H1 (cell line): ENCODE measurements around the gene NUP58. TPM values are rescaled to one million over a fixed set of nuclear protein-coding genes. Genes with fewer than 3 reads are reported as not detected.

ENCODE experiments used
- ASH2L ChIP-seq: fragments of 200-600, 300-600 bp; sonication (generic); IDR thresholded peaks from one replicate; pipeline ENCODE4 v1.7.1; 2017; ENCODE audit warnings: low read length
- CEBPB ChIP-seq: IDR thresholded peaks from 2 replicates; pipeline ENCODE4 v1.6.1; 2012; ENCODE audit warnings: low read depth, low read length
- CHD7 ChIP-seq: fragments of 300-600 bp; sonication (generic); IDR thresholded peaks from 2 replicates; pipeline ENCODE4 v1.7.1; 2012; ENCODE audit warnings: low read length, moderate library complexity, mild to moderate bottlenecking, inconsistent platforms; ENCODE audit not compliant: insufficient replicate concordance
- RNF2 ChIP-seq: fragments of 200-900, 300-1000 bp; sonication (generic); IDR thresholded peaks from 2 replicates; pipeline ENCODE4 v1.7.1; 2016; ENCODE audit warnings: borderline replicate concordance, low read depth, mild to moderate bottlenecking, antibody characterized with exemption, low read length; ENCODE audit not compliant: poor library complexity, severe bottlenecking; ENCODE audit errors: missing control alignments
- TAF1 ChIP-seq: IDR thresholded peaks from 2 replicates; pipeline ENCODE4 v1.6.1; 2011; ENCODE audit warnings: mild to moderate bottlenecking, low read depth, low read length
- polyA plus RNA-seq, 7 experiments: library from polyadenylated mRNA; depleted of rRNA in 3 of 7; stranded (reverse) in 5 of 7; unstranded in 2 of 7; fragments of >200 nt in 5 of 7; fragments of 200-250 nt in 2 of 7; gene quantifications; 1 replicate in 5 of 7; 2 replicates in 1 of 7; 4 replicates in 1 of 7; pipeline versions ENCODE4 v1.2.1 to v1.2.3, GENCODE V29; 2011 to 2013; ENCODE audit warnings: missing spikeins in 2 of 7, mixed read lengths in 2 of 7
- total RNA-seq: library from RNA; stranded (reverse); fragmentation: NEBNext Ultra II Directional; extraction: Animal tissue kit (Norgen Biotek cat#: 25700); gene quantifications from 2 replicates; pipeline ENCODE4 v1.2.1, GENCODE V29; 2021

NUP58 gene
- total and polyA plus RNA-seq, 2 of the 8 experiments (the other 6 are each of a cell fraction or from before 2014, with no cell fraction given), result 35.0 to 53.8 TPM

- TF ChIP-seq RNF2, result no peak
- TF ChIP-seq CEBPB, result no peak
- TF ChIP-seq TAF1, result no peak
- TF ChIP-seq CHD7, result no peak
- TF ChIP-seq ASH2L, result no peak
- TF ChIP-seq, all 59 proteins: peak for 0
Measured at GRCh38 chr13:25280396-25280795, 21.0 kb upstream of the NUP58 start (continued).
